ENCODE measurements around the gene SCN8A. TPM values are rescaled to one million over a fixed set of nuclear protein-coding genes. Genes with fewer than 3 reads are reported as not detected.
"Not testable (repeated sequence)": the region's sequence is repeated elsewhere in the genome, so short reads cannot be mapped to it uniquely, and the experiment has no call there.

SCN8A gene
- polyA plus RNA-seq, 2 of the 4 experiments (the other 2 are of a cell fraction) = 1.8 to 4.8 TPM

DNA sequence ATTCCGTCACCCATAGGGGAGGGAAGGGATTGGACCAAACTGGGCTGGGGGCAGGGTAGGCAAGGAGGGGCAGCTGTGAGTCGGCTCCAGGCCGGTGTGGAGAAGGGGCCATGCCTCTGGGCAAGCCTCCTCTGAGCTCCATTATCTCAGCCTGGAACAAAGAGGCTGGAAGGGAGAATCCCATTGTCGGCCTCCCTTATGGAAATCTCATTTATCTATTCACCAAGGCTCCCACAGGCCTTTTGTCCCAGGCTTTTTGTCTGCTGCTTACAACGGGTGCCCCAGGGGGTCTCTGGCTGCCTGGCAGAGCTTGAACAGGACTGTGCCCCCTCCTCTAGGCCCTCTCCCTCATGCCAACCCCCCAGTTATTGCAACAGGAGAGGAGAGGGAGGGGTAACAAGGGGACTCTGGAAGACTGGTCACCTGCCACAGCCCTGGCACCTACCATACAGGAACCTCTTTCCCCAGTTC is 238.0 kb downstream of the SCN8A start (continued):
- TF ChIP-seq FOXS1 (CRISPR knock-in tag; IDR thresholded peaks at IDR 0.05) (no peak), TP53 (CRISPR knock-in tag; IDR thresholded peaks at IDR 0.05) (no peak), POLR2A (IDR thresholded peaks at IDR 0.05; ENCODE audit: low read length) (no peak), REST (IDR thresholded peaks at IDR 0.05) (no peak), MYC (IDR thresholded peaks at IDR 0.05; ENCODE audit: borderline replicate concordance, low read length) (no peak), FOSB (CRISPR knock-in tag; IDR thresholded peaks at IDR 0.05) (no peak), ZNF302 (CRISPR knock-in tag; IDR thresholded peaks at IDR 0.05) (no peak), CHD2 (IDR thresholded peaks at IDR 0.05; ENCODE audit: low read length, partially characterized antibody) (no peak)
- TF ChIP-seq, protein P1, sequence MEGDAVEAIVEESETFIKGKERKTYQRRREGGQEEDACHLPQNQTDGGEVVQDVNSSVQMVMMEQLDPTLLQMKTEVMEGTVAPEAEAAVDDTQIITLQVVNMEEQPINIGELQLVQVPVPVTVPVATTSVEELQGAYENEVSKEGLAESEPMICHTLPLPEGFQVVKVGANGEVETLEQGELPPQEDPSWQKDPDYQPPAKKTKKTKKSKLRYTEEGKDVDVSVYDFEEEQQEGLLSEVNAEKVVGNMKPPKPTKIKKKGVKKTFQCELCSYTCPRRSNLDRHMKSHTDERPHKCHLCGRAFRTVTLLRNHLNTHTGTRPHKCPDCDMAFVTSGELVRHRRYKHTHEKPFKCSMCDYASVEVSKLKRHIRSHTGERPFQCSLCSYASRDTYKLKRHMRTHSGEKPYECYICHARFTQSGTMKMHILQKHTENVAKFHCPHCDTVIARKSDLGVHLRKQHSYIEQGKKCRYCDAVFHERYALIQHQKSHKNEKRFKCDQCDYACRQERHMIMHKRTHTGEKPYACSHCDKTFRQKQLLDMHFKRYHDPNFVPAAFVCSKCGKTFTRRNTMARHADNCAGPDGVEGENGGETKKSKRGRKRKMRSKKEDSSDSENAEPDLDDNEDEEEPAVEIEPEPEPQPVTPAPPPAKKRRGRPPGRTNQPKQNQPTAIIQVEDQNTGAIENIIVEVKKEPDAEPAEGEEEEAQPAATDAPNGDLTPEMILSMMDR (IDR thresholded peaks at IDR 0.05) = no peak

DNA sequence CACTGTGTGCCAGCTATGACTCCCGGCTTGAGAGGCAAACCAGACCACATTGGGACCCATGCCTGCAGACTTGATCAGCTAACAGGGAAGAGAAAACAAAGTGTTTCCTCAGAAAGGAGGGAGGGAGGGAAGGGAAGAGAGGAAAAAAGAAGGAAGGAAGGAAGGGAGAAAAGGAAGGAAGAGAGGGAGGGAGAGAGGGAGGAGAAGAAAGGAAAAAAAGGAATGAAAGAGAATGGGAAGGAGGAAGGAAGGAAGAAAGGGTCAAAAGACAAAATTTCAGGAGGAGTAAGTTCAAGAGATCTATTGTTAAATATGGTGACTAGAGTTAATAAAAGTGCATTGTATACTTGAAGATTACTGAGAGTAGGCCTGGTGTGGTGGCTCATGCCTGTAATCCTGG is 238.6 kb downstream of the SCN8A start:
- DNase-seq (ENCODE audit: low read depth in 1 of 2, low spot score in 1 of 2) (no peak), FAIRE-seq (no peak), ATAC-seq (no peak)
- TF ChIP-seq, protein P2, sequence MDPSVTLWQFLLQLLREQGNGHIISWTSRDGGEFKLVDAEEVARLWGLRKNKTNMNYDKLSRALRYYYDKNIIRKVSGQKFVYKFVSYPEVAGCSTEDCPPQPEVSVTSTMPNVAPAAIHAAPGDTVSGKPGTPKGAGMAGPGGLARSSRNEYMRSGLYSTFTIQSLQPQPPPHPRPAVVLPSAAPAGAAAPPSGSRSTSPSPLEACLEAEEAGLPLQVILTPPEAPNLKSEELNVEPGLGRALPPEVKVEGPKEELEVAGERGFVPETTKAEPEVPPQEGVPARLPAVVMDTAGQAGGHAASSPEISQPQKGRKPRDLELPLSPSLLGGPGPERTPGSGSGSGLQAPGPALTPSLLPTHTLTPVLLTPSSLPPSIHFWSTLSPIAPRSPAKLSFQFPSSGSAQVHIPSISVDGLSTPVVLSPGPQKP (IDR thresholded peaks at IDR 0.05; ENCODE audit: low read depth, low read length) = no peak
- TF ChIP-seq ZSCAN20 (CRISPR knock-in tag; IDR thresholded peaks at IDR 0.05) (no peak), NPAS2 (CRISPR knock-in tag; IDR thresholded peaks at IDR 0.05; ENCODE audit: borderline replicate concordance) (no peak), EP300 (IDR thresholded peaks at IDR 0.05) (no peak), CBX8 (IDR thresholded peaks at IDR 0.05) (no peak), CEBPB (IDR thresholded peaks at IDR 0.05) (no peak), E2F6 (IDR thresholded peaks at IDR 0.05; ENCODE audit: borderline replicate concordance, low read depth) (no peak), NFE2L2 (conservative IDR thresholded peaks at IDR 0.05; ENCODE audit: low read length) (no peak), PHF8 (IDR thresholded peaks at IDR 0.05; ENCODE audit: borderline replicate concordance, low read depth) (no peak), TP53 (CRISPR knock-in tag; IDR thresholded peaks at IDR 0.05) (no peak), CBX2 (IDR thresholded peaks at IDR 0.05; ENCODE audit: borderline replicate concordance, low read depth) (no peak), HDAC2 (IDR thresholded peaks at IDR 0.05) (no peak), TFCP2L1 (CRISPR knock-in tag; IDR thresholded peaks at IDR 0.05) (no peak)
- TF ChIP-seq, protein P3, sequence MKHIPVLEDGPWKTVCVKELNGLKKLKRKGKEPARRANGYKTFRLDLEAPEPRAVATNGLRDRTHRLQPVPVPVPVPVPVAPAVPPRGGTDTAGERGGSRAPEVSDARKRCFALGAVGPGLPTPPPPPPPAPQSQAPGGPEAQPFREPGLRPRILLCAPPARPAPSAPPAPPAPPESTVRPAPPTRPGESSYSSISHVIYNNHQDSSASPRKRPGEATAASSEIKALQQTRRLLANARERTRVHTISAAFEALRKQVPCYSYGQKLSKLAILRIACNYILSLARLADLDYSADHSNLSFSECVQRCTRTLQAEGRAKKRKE (CRISPR knock-in tag; IDR thresholded peaks at IDR 0.05; ENCODE audit: low read depth) = no peak
- 45% methylated on average over 1 of the region's 1 CpG for WGBS (ENCODE audit: missing lambda C conversion rate)
- Histone ChIP-seq H3K4me1 (peaks cover 7% of the 10 kb centered on the region; the same call in 2 of the 3 replicates), H3K9me3 (no peaks in the 10 kb centered on the region), H3K4me3 (no peak overlapping the region), H3K4me2 (no peak overlapping the region), H3K27ac (no peak overlapping the region)
- ChIA-PET POLR2A (interaction anchor here (0.6 kb wide), 1 partner anchor 495 kb away, joined by 4 read pairs; no protein-coding TSS in a partner anchor), CTCF (interaction anchor here (0.6 to 2.5 kb wide), 7 partner anchors 9 to 409 kb away, joined by 3 to 16 read pairs (median 3); no protein-coding TSS in a partner anchor)

DNA sequence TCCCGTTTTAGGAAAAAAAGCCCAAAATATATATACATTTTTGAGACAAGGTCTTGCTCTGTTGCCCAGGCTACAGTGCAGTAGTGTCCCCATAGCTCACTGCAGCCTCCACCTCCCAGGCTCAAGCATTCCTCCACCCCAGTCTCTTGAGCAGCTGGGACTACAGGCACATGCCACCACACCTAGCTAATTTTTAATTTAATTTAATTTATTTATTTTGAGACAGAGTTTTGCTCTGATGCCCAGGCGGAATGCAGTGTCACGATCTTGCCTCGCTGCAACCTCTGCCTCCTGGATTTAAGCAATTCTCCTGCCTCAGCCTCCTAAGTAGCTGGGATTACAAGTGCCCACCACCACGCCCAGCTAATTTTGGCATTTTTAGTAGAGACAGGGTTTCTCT is 240.8 kb downstream of the SCN8A start:
- H3K4me3 ChIP-seq; ATAC-seq; FAIRE-seq; DNase-seq (ENCODE audit: low read depth in 1 of 2, low spot score in 1 of 2); H3K9me3 ChIP-seq; H3K4me1 ChIP-seq; H3K4me2 ChIP-seq; H3K27ac ChIP-seq: not testable (repeated sequence)
- CTCF ChIA-PET = interaction anchor here (0.6 to 3.6 kb wide), 7 partner anchors 8 to 410 kb away, joined by 3 to 17 read pairs (median 12); a partner anchor contains a TSS
- 47% methylated on average over 5 of the region's 5 CpGs for WGBS (ENCODE audit: missing lambda C conversion rate)
- POLR2A ChIA-PET = interaction anchor here (2.4 kb wide), 1 partner anchor 11 kb away, joined by 7 read pairs; no protein-coding TSS in a partner anchor

Data from A549 (cell line).